ENCODE results near the gene CEP85.

CEP85 gene

DNA sequence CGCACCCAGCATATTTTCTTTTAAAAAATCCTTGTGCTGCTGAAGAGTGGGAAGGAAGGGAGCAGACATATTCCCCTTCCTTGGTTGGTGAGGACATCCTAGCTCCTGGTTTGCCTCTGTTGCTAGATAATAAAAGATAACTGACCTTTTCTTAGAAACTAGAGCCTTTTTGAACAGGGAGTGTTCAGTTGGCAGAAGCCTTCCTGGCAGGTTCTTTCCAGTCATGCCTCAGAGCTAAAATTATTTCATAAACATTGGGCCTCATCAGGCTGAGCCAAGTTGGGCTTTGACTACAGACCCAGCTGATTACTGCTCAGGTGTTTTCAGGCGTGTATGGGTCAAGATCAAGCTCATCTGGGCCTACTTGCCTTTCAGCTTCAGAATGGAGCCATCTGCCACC lies 23.2 kb downstream of the CEP85 start:
- Histone ChIP-seq H2AFZ (ENCODE audit: low read depth) (no peak overlapping the region), H3K4me3 (IDR thresholded peaks at IDR 0.05; ENCODE audit: insufficient read depth, low read depth, low read length) (no peak overlapping the region), H3K27ac (no peak overlapping the region), H3K36me3 (ENCODE audit: insufficient read depth) (0 out of 2 replicates have a peak, but pooled peaks cover 13% of the 10 kb centered on the region), H3K27me3 (ENCODE audit: insufficient read depth, low read depth) (no peaks in the 10 kb centered on the region), H3K9ac (no peak overlapping the region), H3K4me1 (ENCODE audit: low read depth, poor library complexity, severe bottlenecking) (peaks cover 41% of the 10 kb centered on the region), H3K4me2 (no peak overlapping the region), H4K20me1 (ENCODE audit: insufficient read depth) (no peaks in the 10 kb centered on the region), H3K79me2 (ENCODE audit: insufficient read depth, low read depth) (peaks cover 19% of the 10 kb centered on the region; the same call in 1 of the 2 replicates)
- TF ChIP-seq, protein P1, sequence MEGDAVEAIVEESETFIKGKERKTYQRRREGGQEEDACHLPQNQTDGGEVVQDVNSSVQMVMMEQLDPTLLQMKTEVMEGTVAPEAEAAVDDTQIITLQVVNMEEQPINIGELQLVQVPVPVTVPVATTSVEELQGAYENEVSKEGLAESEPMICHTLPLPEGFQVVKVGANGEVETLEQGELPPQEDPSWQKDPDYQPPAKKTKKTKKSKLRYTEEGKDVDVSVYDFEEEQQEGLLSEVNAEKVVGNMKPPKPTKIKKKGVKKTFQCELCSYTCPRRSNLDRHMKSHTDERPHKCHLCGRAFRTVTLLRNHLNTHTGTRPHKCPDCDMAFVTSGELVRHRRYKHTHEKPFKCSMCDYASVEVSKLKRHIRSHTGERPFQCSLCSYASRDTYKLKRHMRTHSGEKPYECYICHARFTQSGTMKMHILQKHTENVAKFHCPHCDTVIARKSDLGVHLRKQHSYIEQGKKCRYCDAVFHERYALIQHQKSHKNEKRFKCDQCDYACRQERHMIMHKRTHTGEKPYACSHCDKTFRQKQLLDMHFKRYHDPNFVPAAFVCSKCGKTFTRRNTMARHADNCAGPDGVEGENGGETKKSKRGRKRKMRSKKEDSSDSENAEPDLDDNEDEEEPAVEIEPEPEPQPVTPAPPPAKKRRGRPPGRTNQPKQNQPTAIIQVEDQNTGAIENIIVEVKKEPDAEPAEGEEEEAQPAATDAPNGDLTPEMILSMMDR (conservative IDR thresholded peaks at IDR 0.05; ENCODE audit: low read depth, low read length) = no peak

DNA sequence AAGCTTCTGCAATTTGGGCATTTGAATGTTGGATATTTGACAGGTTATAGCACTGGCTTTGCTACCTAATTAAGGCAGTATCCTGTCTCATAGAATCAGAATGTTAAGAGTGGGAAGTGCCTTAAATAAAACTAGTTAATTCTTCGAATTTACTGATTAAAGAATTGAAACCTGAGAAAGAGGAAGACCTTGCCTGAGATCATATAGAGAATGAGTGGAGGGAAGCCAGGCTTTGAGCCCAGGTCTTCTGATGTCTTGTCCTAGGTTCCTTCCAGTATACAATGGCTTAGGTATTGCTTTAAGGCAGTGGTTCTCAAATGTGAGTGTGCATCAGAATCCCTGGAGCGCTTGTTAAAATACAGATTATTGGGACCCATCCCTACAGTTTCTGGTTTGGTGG lies 25.0 kb downstream of the CEP85 start:
- no peak overlapping the region for H3K4me3 ChIP-seq (IDR thresholded peaks at IDR 0.05; ENCODE audit: insufficient read depth, low read depth, low read length)
- TF ChIP-seq, protein P1 (conservative IDR thresholded peaks at IDR 0.05; ENCODE audit: low read depth, low read length) = no peak
- no peaks in the 10 kb centered on the region for H3K27me3 ChIP-seq (ENCODE audit: insufficient read depth, low read depth)
- H3K36me3 ChIP-seq (ENCODE audit: insufficient read depth) = 0 out of 2 replicates have a peak, but pooled peaks cover 13% of the 10 kb centered on the region
- peaks cover 23% of the 10 kb centered on the region for H3K4me1 ChIP-seq (ENCODE audit: low read depth, poor library complexity, severe bottlenecking)
- peaks cover 19% of the 10 kb centered on the region; the same call in 1 of the 2 replicates for H3K79me2 ChIP-seq (ENCODE audit: insufficient read depth, low read depth)
- no peak overlapping the region for H3K27ac ChIP-seq
- no peaks in the 10 kb centered on the region for H4K20me1 ChIP-seq (ENCODE audit: insufficient read depth)
- H3K9ac ChIP-seq = no peak overlapping the region
- H2AFZ ChIP-seq (ENCODE audit: low read depth) = no peak overlapping the region
- no peak overlapping the region for H3K4me2 ChIP-seq

GRCh38 chr1:26259578-26259977 lies 25.6 kb downstream of the CEP85 start:
- no peak overlapping the region for H3K9ac ChIP-seq
- H3K27ac ChIP-seq = no peak overlapping the region
- peaks cover 17% of the 10 kb centered on the region for H3K4me1 ChIP-seq (ENCODE audit: low read depth, poor library complexity, severe bottlenecking)
- peaks cover 16% of the 10 kb centered on the region; the same call in 1 of the 2 replicates for H3K79me2 ChIP-seq (ENCODE audit: insufficient read depth, low read depth)
- no peak overlapping the region for H2AFZ ChIP-seq (ENCODE audit: low read depth)
- H3K27me3 ChIP-seq (ENCODE audit: insufficient read depth, low read depth) = no peaks in the 10 kb centered on the region
- TF ChIP-seq, protein P1 (conservative IDR thresholded peaks at IDR 0.05; ENCODE audit: low read depth, low read length) = no peak
- no peak overlapping the region for H3K4me3 ChIP-seq (IDR thresholded peaks at IDR 0.05; ENCODE audit: insufficient read depth, low read depth, low read length)
- H4K20me1 ChIP-seq (ENCODE audit: insufficient read depth) = no peaks in the 10 kb centered on the region
- 0 out of 2 replicates have a peak, but pooled peaks cover 13% of the 10 kb centered on the region for H3K36me3 ChIP-seq (ENCODE audit: insufficient read depth)
- H3K4me2 ChIP-seq = no peak overlapping the region

- no peaks in the 10 kb centered on the region for H3K27me3 ChIP-seq (ENCODE audit: insufficient read depth, low read depth)
- H3K36me3 ChIP-seq (ENCODE audit: insufficient read depth) = 0 out of 2 replicates have a peak, but pooled peaks cover 5% of the 10 kb centered on the region
- H3K4me1 ChIP-seq (ENCODE audit: low read depth, poor library complexity, severe bottlenecking) = peaks cover 8% of the 10 kb centered on the region
- no peak overlapping the region for H3K27ac ChIP-seq
- TF ChIP-seq, protein P1 (conservative IDR thresholded peaks at IDR 0.05; ENCODE audit: low read depth, low read length) = no peak
- H3K79me2 ChIP-seq (ENCODE audit: insufficient read depth, low read depth) = no peaks in the 10 kb centered on the region
- H3K4me3 ChIP-seq (IDR thresholded peaks at IDR 0.05; ENCODE audit: insufficient read depth, low read depth, low read length) = no peak overlapping the region
- H3K4me2 ChIP-seq = no peak overlapping the region
- H3K9ac ChIP-seq = no peak overlapping the region
- H2AFZ ChIP-seq (ENCODE audit: low read depth) = no peak overlapping the region
- H4K20me1 ChIP-seq (ENCODE audit: insufficient read depth) = no peaks in the 10 kb centered on the region
Measured at GRCh38 chr1:26263212-26263611, 29.2 kb downstream of the CEP85 start.

Measured in KMS-11 (cell line).